Measurements from ENCODE around the gene METAP1. TPM values are rescaled to one million over a fixed set of nuclear protein-coding genes. Genes with fewer than 3 reads are reported as not detected.

METAP1 gene
- total RNA-seq, 1 experiment from 2014 or later, result 112 TPM

DNA sequence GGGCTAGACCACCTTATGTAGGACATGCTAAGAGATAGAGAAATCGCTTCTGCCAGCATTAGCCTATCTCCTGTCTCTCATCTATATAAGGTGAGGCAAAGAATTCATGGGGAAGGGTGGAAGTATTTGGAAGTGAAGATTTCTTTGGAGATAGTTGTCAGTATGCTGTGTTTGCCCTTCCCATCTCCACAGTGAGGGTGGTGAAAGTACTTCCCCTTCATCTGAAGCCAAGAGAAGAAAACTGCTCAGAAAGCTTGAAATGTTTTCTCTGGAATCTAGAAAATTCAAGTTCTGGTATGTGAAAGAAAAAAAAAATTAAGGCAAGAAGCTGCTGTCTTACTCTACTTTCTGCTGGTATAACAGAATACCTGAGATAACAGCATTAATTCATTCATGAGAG, 105.4 kb downstream of the METAP1 start:
- ATAC-seq, result no peak
- Histone ChIP-seq H3K27ac (ENCODE audit: low read depth, low read length) (no peak overlapping the region), H3K4me1 (ENCODE audit: control insufficient read depth in 1 of 2, insufficient read depth in 2 of 2, low read length in 2 of 2) (no peaks in the 10 kb centered on the region), H3K9ac (ENCODE audit: low read length) (no peak overlapping the region), H3K9me2 (ENCODE audit: insufficient read depth) (no peaks in the 10 kb centered on the region), H3K4me3 (replicated peaks in 1 of 2; ENCODE audit: low read depth in 1 of 2, low read length in 2 of 2) (no peak overlapping the region), H4K20me1 (ENCODE audit: insufficient read depth) (no peaks in the 10 kb centered on the region), H3K9me3 (ENCODE audit: control insufficient read depth in 1 of 2, insufficient read depth in 1 of 2, low read depth in 1 of 2, low read length in 2 of 2) (no peaks in the 10 kb centered on the region), H3K36me3 (ENCODE audit: control insufficient read depth in 1 of 2, insufficient read depth in 2 of 2, low read length in 2 of 2) (no peaks in the 10 kb centered on the region), H2AFZ (ENCODE audit: low read depth, low read length, poor library complexity, severe bottlenecking) (no peak overlapping the region), H3K79me2 (ENCODE audit: insufficient read depth, low read length) (no peaks in the 10 kb centered on the region), H3K4me2 (ENCODE audit: low read length) (no peak overlapping the region), H3K27me3 (ENCODE audit: insufficient read depth, low read length) (no peaks in the 10 kb centered on the region)
- no peak for DNase-seq (ENCODE audit: low read depth, low spot score)
- ChIA-PET RAD21 (ENCODE audit: low non-redundant PET in 1 of 2, low total read pairs in 2 of 2, uncharacterized antibody in 2 of 2, unreplicated experiment in 2 of 2) (no interaction called here), CTCF (no interaction called here), POLR2A (no interaction called here)
- intact Hi-C loops (cut with micrococcal nuclease), result no loop called here
- no TSS peak for BruUV-seq (replicated peaks)
- TF ChIP-seq ZFX (IDR thresholded peaks at IDR 0.05) (no peak), SIN3A (IDR thresholded peaks at IDR 0.05; ENCODE audit: low read depth) (no peak)
- TF ChIP-seq, protein P1, sequence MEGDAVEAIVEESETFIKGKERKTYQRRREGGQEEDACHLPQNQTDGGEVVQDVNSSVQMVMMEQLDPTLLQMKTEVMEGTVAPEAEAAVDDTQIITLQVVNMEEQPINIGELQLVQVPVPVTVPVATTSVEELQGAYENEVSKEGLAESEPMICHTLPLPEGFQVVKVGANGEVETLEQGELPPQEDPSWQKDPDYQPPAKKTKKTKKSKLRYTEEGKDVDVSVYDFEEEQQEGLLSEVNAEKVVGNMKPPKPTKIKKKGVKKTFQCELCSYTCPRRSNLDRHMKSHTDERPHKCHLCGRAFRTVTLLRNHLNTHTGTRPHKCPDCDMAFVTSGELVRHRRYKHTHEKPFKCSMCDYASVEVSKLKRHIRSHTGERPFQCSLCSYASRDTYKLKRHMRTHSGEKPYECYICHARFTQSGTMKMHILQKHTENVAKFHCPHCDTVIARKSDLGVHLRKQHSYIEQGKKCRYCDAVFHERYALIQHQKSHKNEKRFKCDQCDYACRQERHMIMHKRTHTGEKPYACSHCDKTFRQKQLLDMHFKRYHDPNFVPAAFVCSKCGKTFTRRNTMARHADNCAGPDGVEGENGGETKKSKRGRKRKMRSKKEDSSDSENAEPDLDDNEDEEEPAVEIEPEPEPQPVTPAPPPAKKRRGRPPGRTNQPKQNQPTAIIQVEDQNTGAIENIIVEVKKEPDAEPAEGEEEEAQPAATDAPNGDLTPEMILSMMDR (IDR thresholded peaks at IDR 0.05 in 2 of 3, conservative IDR thresholded peaks at IDR 0.05 in 1 of 3; ENCODE audit: borderline replicate concordance in 1 of 3, insufficient read depth in 1 of 3, low read depth in 2 of 3, low read length in 2 of 3), result no peak
- TF ChIP-seq, protein P2, sequence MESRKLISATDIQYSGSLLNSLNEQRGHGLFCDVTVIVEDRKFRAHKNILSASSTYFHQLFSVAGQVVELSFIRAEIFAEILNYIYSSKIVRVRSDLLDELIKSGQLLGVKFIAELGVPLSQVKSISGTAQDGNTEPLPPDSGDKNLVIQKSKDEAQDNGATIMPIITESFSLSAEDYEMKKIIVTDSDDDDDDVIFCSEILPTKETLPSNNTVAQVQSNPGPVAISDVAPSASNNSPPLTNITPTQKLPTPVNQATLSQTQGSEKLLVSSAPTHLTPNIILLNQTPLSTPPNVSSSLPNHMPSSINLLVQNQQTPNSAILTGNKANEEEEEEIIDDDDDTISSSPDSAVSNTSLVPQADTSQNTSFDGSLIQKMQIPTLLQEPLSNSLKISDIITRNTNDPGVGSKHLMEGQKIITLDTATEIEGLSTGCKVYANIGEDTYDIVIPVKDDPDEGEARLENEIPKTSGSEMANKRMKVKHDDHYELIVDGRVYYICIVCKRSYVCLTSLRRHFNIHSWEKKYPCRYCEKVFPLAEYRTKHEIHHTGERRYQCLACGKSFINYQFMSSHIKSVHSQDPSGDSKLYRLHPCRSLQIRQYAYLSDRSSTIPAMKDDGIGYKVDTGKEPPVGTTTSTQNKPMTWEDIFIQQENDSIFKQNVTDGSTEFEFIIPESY (IDR thresholded peaks at IDR 0.05; ENCODE audit: extremely low read depth, insufficient replicate concordance, low read length), result no peak

DNA sequence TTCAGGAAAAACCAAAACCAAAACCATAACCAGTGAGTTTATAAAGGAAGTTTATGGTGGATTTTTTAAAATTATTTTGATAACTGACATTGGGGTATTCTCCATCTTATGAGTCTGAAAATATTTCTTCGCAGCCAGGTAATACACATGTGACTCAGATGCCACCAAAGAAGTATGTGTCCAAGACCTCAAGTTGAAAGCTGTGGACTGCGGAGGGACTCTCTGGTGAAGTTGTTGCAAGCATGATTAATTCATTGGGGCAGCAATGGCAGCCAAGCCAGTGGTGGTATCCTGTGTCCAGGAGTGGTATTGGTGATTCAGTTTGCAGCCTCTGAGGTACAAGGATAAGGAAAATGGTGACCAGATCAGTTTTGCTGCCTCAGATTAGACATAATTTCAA, 107.1 kb downstream of the METAP1 start:
- ChIA-PET CTCF (no interaction called here), RAD21 (ENCODE audit: low non-redundant PET in 1 of 2, low total read pairs in 2 of 2, uncharacterized antibody in 2 of 2, unreplicated experiment in 2 of 2) (no interaction called here), POLR2A (no interaction called here)
- no peaks in the 10 kb centered on the region for H3K9me3 ChIP-seq (ENCODE audit: control insufficient read depth in 1 of 2, insufficient read depth in 1 of 2, low read depth in 1 of 2, low read length in 2 of 2)
- H3K9me2 ChIP-seq (ENCODE audit: insufficient read depth), result no peaks in the 10 kb centered on the region
- H3K27ac ChIP-seq (ENCODE audit: low read depth, low read length), result no peak overlapping the region
- DNase-seq (ENCODE audit: low read depth, low spot score), result no peak
- TF ChIP-seq SP1 (IDR thresholded peaks at IDR 0.05; ENCODE audit: low read depth) (no peak), CEBPB (IDR thresholded peaks at IDR 0.05; ENCODE audit: low read depth) (no peak), RAD21 (IDR thresholded peaks at IDR 0.05; ENCODE audit: low read depth) (no peak), SIN3A (IDR thresholded peaks at IDR 0.05; ENCODE audit: low read depth) (no peak), ELF1 (IDR thresholded peaks at IDR 0.05; ENCODE audit: borderline replicate concordance, low read depth) (no peak), POLR2A (IDR thresholded peaks at IDR 0.05; ENCODE audit: borderline replicate concordance, extremely low read depth, insufficient read depth, insufficient read length) (no peak), SRF (IDR thresholded peaks at IDR 0.05; ENCODE audit: low read depth) (no peak), ZNF274 (IDR thresholded peaks at IDR 0.05; ENCODE audit: low read depth, low read length) (no peak), YY1 (IDR thresholded peaks at IDR 0.05; ENCODE audit: extremely low read depth, insufficient replicate concordance, low read depth, low read length) (no peak), EZH2 (IDR thresholded peaks at IDR 0.05) (no peak), JUND (IDR thresholded peaks at IDR 0.05) (no peak)
- TF ChIP-seq, protein P2 (IDR thresholded peaks at IDR 0.05; ENCODE audit: extremely low read depth, insufficient replicate concordance, low read length), result no peak
- TF ChIP-seq, protein P3, sequence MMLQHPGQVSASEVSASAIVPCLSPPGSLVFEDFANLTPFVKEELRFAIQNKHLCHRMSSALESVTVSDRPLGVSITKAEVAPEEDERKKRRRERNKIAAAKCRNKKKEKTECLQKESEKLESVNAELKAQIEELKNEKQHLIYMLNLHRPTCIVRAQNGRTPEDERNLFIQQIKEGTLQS (IDR thresholded peaks at IDR 0.05), result no peak
- no peak overlapping the region for H3K9ac ChIP-seq (ENCODE audit: low read length)
- no peaks in the 10 kb centered on the region for H3K79me2 ChIP-seq (ENCODE audit: insufficient read depth, low read length)
- H2AFZ ChIP-seq (ENCODE audit: low read depth, low read length, poor library complexity, severe bottlenecking), result no peak overlapping the region
- no peaks in the 10 kb centered on the region for H3K36me3 ChIP-seq (ENCODE audit: control insufficient read depth in 1 of 2, insufficient read depth in 2 of 2, low read length in 2 of 2)
- no TSS peak for BruUV-seq (replicated peaks)
- no peaks in the 10 kb centered on the region for H3K27me3 ChIP-seq (ENCODE audit: insufficient read depth, low read length)
- intact Hi-C loops (cut with micrococcal nuclease), result no loop called here
- H3K4me3 ChIP-seq (replicated peaks in 1 of 2; ENCODE audit: low read depth in 1 of 2, low read length in 2 of 2), result no peak overlapping the region
- no peaks in the 10 kb centered on the region for H4K20me1 ChIP-seq (ENCODE audit: insufficient read depth)
- H3K4me2 ChIP-seq (ENCODE audit: low read length), result no peak overlapping the region
- no peak for ATAC-seq
- no peaks in the 10 kb centered on the region for H3K4me1 ChIP-seq (ENCODE audit: control insufficient read depth in 1 of 2, insufficient read depth in 2 of 2, low read length in 2 of 2)
